ENCODE measurements around the gene PDCD11.

The PDCD11 gene

GRCh38 chr10:103458720-103459119, 62.3 kb downstream of the PDCD11 start, which contains the start of gene CALHM1:
Gene CALHM1, minus strand, starts transcription at chr10:103458900. Its CDS starts 149 bp downstream, at chr10:103458751.
- Histone ChIP-seq H2AFZ (no peak within 1 kb of the TSS), H3K4me3 (ENCODE audit: low read depth, low read length) (no peak within 1 kb of the TSS), H3K36me3 (ENCODE audit: control insufficient read depth, insufficient read depth, low read length) (no peaks in the 10 kb centered on the region), H3K9ac (no peak within 1 kb of the TSS), H3K27me3 (ENCODE audit: control insufficient read depth, insufficient read depth, low read length) (no peaks in the 10 kb centered on the region), H3K27ac (no peak within 1 kb of the TSS), H3K79me2 (no peaks in the 10 kb centered on the region), H3K9me3 (ENCODE audit: control insufficient read depth, low read length) (no peaks in the 10 kb centered on the region), H3K4me2 (ENCODE audit: low read length) (no peak within 1 kb of the TSS), H3K4me1 (no peaks in the 10 kb centered on the region)
- TF ChIP-seq CTCF (IDR thresholded peaks at IDR 0.05), result no peak

- no peak overlapping the region for H3K9ac ChIP-seq
- H3K27ac ChIP-seq, result no peak overlapping the region
Measured at GRCh38 chr10:103459615-103460014, 63.2 kb downstream of the PDCD11 start.

GRCh38 chr10:103463499-103463898, 67.1 kb downstream of the PDCD11 start:
- no peaks in the 10 kb centered on the region for H3K79me2 ChIP-seq
- no peak for TF ChIP-seq CTCF (IDR thresholded peaks at IDR 0.05)
- H3K4me3 ChIP-seq (ENCODE audit: low read depth, low read length), result no peak overlapping the region
- H3K27me3 ChIP-seq (ENCODE audit: control insufficient read depth, insufficient read depth, low read length), result no peaks in the 10 kb centered on the region
- H3K4me1 ChIP-seq, result no peaks in the 10 kb centered on the region
- H3K9me3 ChIP-seq (ENCODE audit: control insufficient read depth, low read length), result no peaks in the 10 kb centered on the region
- H3K36me3 ChIP-seq (ENCODE audit: control insufficient read depth, insufficient read depth, low read length), result no peaks in the 10 kb centered on the region
- no peak overlapping the region for H3K27ac ChIP-seq
- H2AFZ ChIP-seq, result no peak overlapping the region
- no peak overlapping the region for H3K4me2 ChIP-seq (ENCODE audit: low read length)
- no peak overlapping the region for H3K9ac ChIP-seq

More at GRCh38 chr10:103459615-103460014, 63.2 kb downstream of the PDCD11 start:
- TF ChIP-seq CTCF (IDR thresholded peaks at IDR 0.05), result no peak
- Histone ChIP-seq H3K4me1 (no peaks in the 10 kb centered on the region), H3K4me3 (ENCODE audit: low read depth, low read length) (no peak overlapping the region), H3K36me3 (ENCODE audit: control insufficient read depth, insufficient read depth, low read length) (no peaks in the 10 kb centered on the region), H2AFZ (no peak overlapping the region), H3K9me3 (ENCODE audit: control insufficient read depth, low read length) (no peaks in the 10 kb centered on the region), H3K4me2 (ENCODE audit: low read length) (no peak overlapping the region), H3K27me3 (ENCODE audit: control insufficient read depth, insufficient read depth, low read length) (no peaks in the 10 kb centered on the region), H3K79me2 (no peaks in the 10 kb centered on the region)

- TF ChIP-seq CTCF (IDR thresholded peaks at IDR 0.05), result no peak
- Histone ChIP-seq H3K27ac (no peak overlapping the region), H3K4me1 (no peaks in the 10 kb centered on the region), H3K9me3 (ENCODE audit: control insufficient read depth, low read length) (no peaks in the 10 kb centered on the region), H3K79me2 (no peaks in the 10 kb centered on the region), H3K27me3 (ENCODE audit: control insufficient read depth, insufficient read depth, low read length) (no peaks in the 10 kb centered on the region), H3K36me3 (ENCODE audit: control insufficient read depth, insufficient read depth, low read length) (no peaks in the 10 kb centered on the region), H2AFZ (no peak overlapping the region), H3K4me3 (ENCODE audit: low read depth, low read length) (no peak overlapping the region), H3K9ac (no peak overlapping the region), H3K4me2 (ENCODE audit: low read length) (no peak overlapping the region)
Measured at GRCh38 chr10:103465411-103466179, 69.2 kb downstream of the PDCD11 start.

GRCh38 chr10:103466734-103467133, 70.3 kb downstream of the PDCD11 start:
- Histone ChIP-seq H3K27me3 (ENCODE audit: control insufficient read depth, insufficient read depth, low read length) (no peaks in the 10 kb centered on the region), H3K79me2 (no peaks in the 10 kb centered on the region), H3K4me3 (ENCODE audit: low read depth, low read length) (no peak overlapping the region), H3K4me1 (no peaks in the 10 kb centered on the region), H3K4me2 (ENCODE audit: low read length) (no peak overlapping the region), H3K9ac (no peak overlapping the region), H3K9me3 (ENCODE audit: control insufficient read depth, low read length) (no peaks in the 10 kb centered on the region), H2AFZ (no peak overlapping the region), H3K27ac (no peak overlapping the region), H3K36me3 (ENCODE audit: control insufficient read depth, insufficient read depth, low read length) (no peaks in the 10 kb centered on the region)
- TF ChIP-seq CTCF (IDR thresholded peaks at IDR 0.05), result no peak

Data from parathyroid adenoma (tissue), 2 donors.